ENCODE measurements around the gene ITGAV. TPM values are rescaled to one million over a fixed set of nuclear protein-coding genes. Genes with fewer than 3 reads are reported as not detected.

The ITGAV gene
- total RNA-seq (109 and 135 TPM in 2 replicates), polyA plus RNA-seq (32.4 and 32.7 TPM in 2 replicates)

GRCh38 chr2:186589612-186590349 lies at the start of gene ITGAV:
Gene ITGAV, plus strand, starts transcription at chr2:186590056. Its CDS starts 283 bp downstream, at chr2:186590339.
- 1% methylated on average over 52 of the region's 71 CpGs for WGBS (ENCODE audit: low lambda C conversion rate, missing lambda C conversion rate)
- peak within 1 kb of the TSS; percentile 96 for H3K4me3 ChIP-seq
- peak within 1 kb of the TSS; percentile 67 for H2AFZ ChIP-seq
- H3K9me3 ChIP-seq (ENCODE audit: low read depth) = no peaks in the 10 kb centered on the region
- no peaks in the 10 kb centered on the region for H3K36me3 ChIP-seq (replicated peaks; ENCODE audit: insufficient read depth, low read depth)
- H3K9me2 ChIP-seq (replicated peaks; ENCODE audit: insufficient read depth) = no peaks in the 10 kb centered on the region
- H3K27ac ChIP-seq = peak within 1 kb of the TSS; percentile 99
- H3K4me2 ChIP-seq = peak within 1 kb of the TSS; percentile 79
- no peaks in the 10 kb centered on the region for H3K27me3 ChIP-seq
- peaks cover 44% of the 10 kb centered on the region for H3K79me2 ChIP-seq
- peaks cover 9% of the 10 kb centered on the region for H3K4me1 ChIP-seq (ENCODE audit: insufficient read depth)
- TF ChIP-seq EZH2phosphoT487 (IDR thresholded peaks at IDR 0.05; ENCODE audit: low read depth, severe bottlenecking, unreplicated experiment) = no peak
- TF ChIP-seq EZH2 (IDR thresholded peaks at IDR 0.05; ENCODE audit: borderline replicate concordance) = no peak
- TF ChIP-seq CTCF (IDR thresholded peaks at IDR 0.05; ENCODE audit: poor library complexity) = no peak
- H4K20me1 ChIP-seq (ENCODE audit: insufficient read depth, poor library complexity, severe bottlenecking) = peaks cover 12% of the 10 kb centered on the region
- DNase-seq (ENCODE audit: low spot score) = peak; percentile 97

- Histone ChIP-seq H4K20me1 (ENCODE audit: insufficient read depth, poor library complexity, severe bottlenecking) (no peaks in the 10 kb centered on the region), H3K79me2 (no peaks in the 10 kb centered on the region), H3K4me1 (ENCODE audit: insufficient read depth) (peaks cover 5% of the 10 kb centered on the region), H3K4me3 (no peak overlapping the region), H3K36me3 (replicated peaks; ENCODE audit: insufficient read depth, low read depth) (no peaks in the 10 kb centered on the region), H3K9me3 (ENCODE audit: low read depth) (no peaks in the 10 kb centered on the region), H3K27ac (no peak overlapping the region), H3K9me2 (replicated peaks; ENCODE audit: insufficient read depth) (no peaks in the 10 kb centered on the region), H3K4me2 (no peak overlapping the region), H2AFZ (no peak overlapping the region), H3K27me3 (no peaks in the 10 kb centered on the region)
- no peak for DNase-seq (ENCODE audit: low spot score)
- 52% methylated on average over 4 of the region's 4 CpGs for WGBS (ENCODE audit: low lambda C conversion rate, missing lambda C conversion rate)
- no peak for TF ChIP-seq CTCF (IDR thresholded peaks at IDR 0.05; ENCODE audit: poor library complexity)
- no peak for TF ChIP-seq EZH2 (IDR thresholded peaks at IDR 0.05; ENCODE audit: borderline replicate concordance)
- no peak for TF ChIP-seq EZH2phosphoT487 (IDR thresholded peaks at IDR 0.05; ENCODE audit: low read depth, severe bottlenecking, unreplicated experiment)
Measured at GRCh38 chr2:186540941-186541340, 48.9 kb upstream of the ITGAV start.

- no peaks in the 10 kb centered on the region for H3K79me2 ChIP-seq
- no peak overlapping the region for H3K27ac ChIP-seq
- no peak for DNase-seq (ENCODE audit: low spot score)
- TF ChIP-seq EZH2phosphoT487 (IDR thresholded peaks at IDR 0.05; ENCODE audit: low read depth, severe bottlenecking, unreplicated experiment) (no peak), EZH2 (IDR thresholded peaks at IDR 0.05; ENCODE audit: borderline replicate concordance) (no peak), CTCF (IDR thresholded peaks at IDR 0.05; ENCODE audit: poor library complexity) (no peak)
- peaks cover 5% of the 10 kb centered on the region for H3K4me1 ChIP-seq (ENCODE audit: insufficient read depth)
- no peaks in the 10 kb centered on the region for H4K20me1 ChIP-seq (ENCODE audit: insufficient read depth, poor library complexity, severe bottlenecking)
- H3K27me3 ChIP-seq = no peaks in the 10 kb centered on the region
- no peaks in the 10 kb centered on the region for H3K9me3 ChIP-seq (ENCODE audit: low read depth)
- WGBS (ENCODE audit: low lambda C conversion rate, missing lambda C conversion rate) = 80% methylated on average over 4 of the region's 4 CpGs
- no peak overlapping the region for H2AFZ ChIP-seq
- H3K4me2 ChIP-seq = no peak overlapping the region
- no peaks in the 10 kb centered on the region for H3K9me2 ChIP-seq (replicated peaks; ENCODE audit: insufficient read depth)
- H3K36me3 ChIP-seq (replicated peaks; ENCODE audit: insufficient read depth, low read depth) = no peaks in the 10 kb centered on the region
- H3K4me3 ChIP-seq = no peak overlapping the region
Measured at GRCh38 chr2:186542002-186542401, 47.9 kb upstream of the ITGAV start.

Measured in hepatocyte (in vitro differentiated cells).